ENCODE data around the gene F8.
A peak's percentile ranks its signal among the peaks of the same experiment; 100 is the strongest.

The F8 gene

DNA sequence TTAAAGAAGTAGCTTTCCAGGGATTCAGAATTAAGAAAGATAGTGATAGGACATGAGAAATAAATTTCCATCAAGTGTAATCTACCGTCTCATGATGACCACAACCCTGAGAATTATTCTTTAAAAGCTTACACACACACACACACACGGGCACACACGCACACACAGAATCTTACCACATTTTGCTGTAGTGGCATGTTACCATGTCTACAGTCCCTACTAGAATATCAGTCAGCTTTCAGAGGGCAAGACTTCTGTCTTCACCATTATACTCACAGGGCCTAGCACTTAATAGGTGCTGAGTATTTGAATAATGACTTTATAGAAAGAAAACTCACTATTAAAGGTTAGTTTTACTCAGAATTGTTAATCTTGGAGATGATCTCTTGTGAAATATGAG, 33.0 kb upstream of the F8 start:
- no peaks in the 10 kb centered on the region for H3K4me1 ChIP-seq
- H3K36me3 ChIP-seq, result peaks cover 3% of the 10 kb centered on the region; the same call in 1 of the 2 replicates
- DNase-seq, result no peak
- H3K9me3 ChIP-seq, result no peaks in the 10 kb centered on the region
- no peak overlapping the region for H3K4me3 ChIP-seq (ENCODE audit: low read depth, low read length)
- no peak for TF ChIP-seq CTCF (IDR thresholded peaks at IDR 0.05; ENCODE audit: low read depth, low read length)
- no peaks in the 10 kb centered on the region for H3K27me3 ChIP-seq

DNA sequence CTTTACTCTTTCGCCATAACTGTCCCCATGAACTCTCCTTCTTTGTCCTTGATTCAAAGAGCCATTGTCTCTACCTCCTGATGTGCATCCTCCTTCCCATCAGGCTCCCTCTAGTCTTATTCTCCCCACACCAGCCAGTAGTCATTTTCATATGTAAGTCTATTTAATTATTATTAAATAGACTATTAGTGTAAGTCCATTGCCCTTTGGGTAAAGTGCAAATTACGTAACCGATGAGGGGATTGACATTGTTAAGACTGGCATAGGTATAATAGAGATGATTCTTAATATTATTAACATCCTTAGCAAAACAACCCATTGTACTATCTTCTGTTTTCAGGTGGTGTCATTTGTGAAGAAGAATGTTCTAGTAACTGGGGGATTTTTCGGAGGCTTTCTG, 31.7 kb upstream of the F8 start:
- H3K4me3 ChIP-seq (ENCODE audit: low read depth, low read length), result no peak overlapping the region
- no peaks in the 10 kb centered on the region for H3K4me1 ChIP-seq
- no peaks in the 10 kb centered on the region for H3K27me3 ChIP-seq
- no peak for TF ChIP-seq CTCF (IDR thresholded peaks at IDR 0.05; ENCODE audit: low read depth, low read length)
- H3K36me3 ChIP-seq, result peaks cover 3% of the 10 kb centered on the region; the same call in 1 of the 2 replicates
- DNase-seq, result no peak
- H3K9me3 ChIP-seq, result no peaks in the 10 kb centered on the region

DNA sequence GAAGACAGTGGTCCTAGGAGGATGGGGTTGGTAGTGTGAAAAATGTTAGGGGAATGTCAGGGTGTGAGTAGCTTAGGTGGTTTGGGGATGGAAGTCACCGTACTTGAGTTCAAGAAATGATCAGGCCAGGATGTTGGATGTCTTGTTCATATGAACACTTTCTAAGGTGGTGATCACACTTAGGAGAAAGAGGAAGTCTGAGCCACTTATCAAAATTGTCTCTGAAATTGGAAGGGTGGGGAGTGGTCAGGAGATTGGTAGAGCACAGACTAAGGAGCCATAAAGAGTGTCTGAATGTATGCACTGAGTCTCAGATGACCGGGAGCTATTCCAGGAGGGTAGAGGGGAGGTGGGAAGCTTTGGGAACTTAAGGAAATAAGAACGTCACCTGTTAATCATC, 31.1 kb upstream of the F8 start:
- no peak for DNase-seq
- TF ChIP-seq CTCF (IDR thresholded peaks at IDR 0.05; ENCODE audit: low read depth, low read length), result no peak
- Histone ChIP-seq H3K27me3 (no peaks in the 10 kb centered on the region), H3K4me1 (no peaks in the 10 kb centered on the region), H3K36me3 (peaks cover 3% of the 10 kb centered on the region; the same call in 1 of the 2 replicates), H3K4me3 (ENCODE audit: low read depth, low read length) (no peak overlapping the region), H3K9me3 (no peaks in the 10 kb centered on the region)

DNA sequence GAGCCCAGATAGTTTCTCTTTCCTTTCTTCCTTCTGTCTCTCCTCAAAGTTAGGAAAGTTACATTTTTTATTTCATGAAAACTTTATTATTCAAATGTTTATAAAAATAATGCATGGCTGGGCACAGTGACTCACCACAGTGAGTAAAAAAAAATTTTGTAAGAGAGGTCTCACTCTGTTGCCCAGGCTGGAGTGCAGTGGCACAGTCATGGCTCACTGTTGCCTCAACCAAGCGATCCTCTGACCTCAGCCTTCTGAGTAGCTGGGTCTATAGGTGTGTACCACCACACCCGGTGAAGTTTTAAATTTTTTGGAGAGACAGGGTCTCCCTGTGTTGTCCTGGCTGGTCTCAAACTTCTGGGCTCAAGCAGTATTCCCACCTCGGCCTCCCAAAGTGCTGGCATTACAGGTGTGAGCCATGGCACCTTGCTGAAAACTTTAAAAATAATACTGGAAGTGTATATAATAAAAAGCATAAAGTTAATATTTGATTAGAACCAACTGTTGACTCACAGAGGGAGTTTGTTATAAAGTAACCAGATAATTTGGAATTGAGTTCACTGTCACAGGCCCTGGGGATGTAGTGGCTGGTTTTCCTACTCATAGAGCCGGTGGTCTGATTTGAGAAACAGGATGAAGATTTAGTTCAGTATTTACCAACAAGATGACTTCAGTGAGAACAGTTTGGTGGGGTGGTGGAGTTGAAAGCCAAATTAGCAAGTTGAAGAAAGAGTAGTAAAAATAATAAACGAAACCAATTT, 30.4 kb upstream of the F8 start:
- Histone ChIP-seq H3K27me3 (no peaks in the 10 kb centered on the region), H3K9me3 (no peaks in the 10 kb centered on the region), H3K4me3 (ENCODE audit: low read depth, low read length) (no peak overlapping the region), H3K4me1 (no peaks in the 10 kb centered on the region), H3K36me3 (peaks cover 3% of the 10 kb centered on the region; the same call in 1 of the 2 replicates)
- TF ChIP-seq CTCF (IDR thresholded peaks at IDR 0.05; ENCODE audit: low read depth, low read length), result no peak
- DNase-seq, result no peak

DNA sequence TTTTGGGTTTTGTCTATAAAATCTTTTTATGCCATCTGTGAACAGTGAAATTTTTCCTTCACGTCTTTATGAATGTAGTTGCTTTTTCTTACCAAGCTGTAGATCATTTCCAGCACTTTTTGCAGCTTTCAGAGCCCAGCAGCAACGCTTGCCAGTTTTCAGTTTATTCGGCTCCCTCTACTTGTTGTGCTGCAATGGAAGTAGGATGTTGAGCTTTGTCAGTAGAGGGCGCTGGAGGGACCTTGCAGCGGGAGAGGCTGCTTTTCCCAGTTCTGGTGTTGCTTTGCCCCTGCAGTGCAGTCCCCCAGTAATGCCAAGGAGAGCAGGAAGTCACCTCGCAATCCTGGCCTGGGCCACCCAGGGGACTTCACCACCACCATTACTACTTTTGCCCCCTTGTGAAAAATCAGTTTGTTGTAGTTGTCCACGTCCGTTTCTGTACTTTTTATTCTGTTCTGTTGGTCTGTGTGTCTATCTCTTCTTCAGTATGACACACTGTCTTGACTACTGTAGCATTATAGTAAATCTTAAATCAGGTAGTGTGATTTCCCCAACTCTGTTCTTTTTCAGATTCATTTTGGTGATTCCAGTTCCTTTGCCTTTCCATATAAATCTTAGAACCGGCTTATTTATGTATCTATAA, 26.6 kb upstream of the F8 start:
- peak; percentile 77 for TF ChIP-seq CTCF (IDR thresholded peaks at IDR 0.05; ENCODE audit: low read depth, low read length)
- Histone ChIP-seq H3K36me3 (peaks cover 3% of the 10 kb centered on the region; the same call in 1 of the 2 replicates), H3K9me3 (no peaks in the 10 kb centered on the region), H3K4me3 (ENCODE audit: low read depth, low read length) (no peak overlapping the region), H3K4me1 (no peaks in the 10 kb centered on the region), H3K27me3 (no peaks in the 10 kb centered on the region)
- peak; percentile 67 for DNase-seq

Measured in BE2C (cell line).